Gastrocnemius medialis (tissue), 4 donors: ENCODE results near the gene RIPPLY2.

Source experiments
- POLR2A ChIP-seq, 2 donors: fragments of 450-650 bp; IDR thresholded peaks; one replicate each; pipeline ENCODE4 v1.6.1; 2017; ENCODE audit warnings: antibody characterized with exemption in 2 of 2, mild to moderate bottlenecking in 2 of 2, moderate library complexity in 2 of 2
- TF ChIP-seq, protein P1 (sequence below), 5 experiments: fragments of 450-650 bp in 3 of 5; fragments of 200-600 bp in 2 of 5; sonication (generic) in 2 of 5; IDR thresholded peaks in 4 of 5; conservative IDR thresholded peaks in 1 of 5; 1 replicate in 4 of 5; 2 replicates in 1 of 5; pipeline ENCODE4 v1.5.1; 2016 to 2019; ENCODE audit warnings: antibody characterized with exemption in 5 of 5, mild to moderate bottlenecking in 3 of 5, moderate library complexity in 3 of 5

- TF ChIP-seq, protein P1, sequence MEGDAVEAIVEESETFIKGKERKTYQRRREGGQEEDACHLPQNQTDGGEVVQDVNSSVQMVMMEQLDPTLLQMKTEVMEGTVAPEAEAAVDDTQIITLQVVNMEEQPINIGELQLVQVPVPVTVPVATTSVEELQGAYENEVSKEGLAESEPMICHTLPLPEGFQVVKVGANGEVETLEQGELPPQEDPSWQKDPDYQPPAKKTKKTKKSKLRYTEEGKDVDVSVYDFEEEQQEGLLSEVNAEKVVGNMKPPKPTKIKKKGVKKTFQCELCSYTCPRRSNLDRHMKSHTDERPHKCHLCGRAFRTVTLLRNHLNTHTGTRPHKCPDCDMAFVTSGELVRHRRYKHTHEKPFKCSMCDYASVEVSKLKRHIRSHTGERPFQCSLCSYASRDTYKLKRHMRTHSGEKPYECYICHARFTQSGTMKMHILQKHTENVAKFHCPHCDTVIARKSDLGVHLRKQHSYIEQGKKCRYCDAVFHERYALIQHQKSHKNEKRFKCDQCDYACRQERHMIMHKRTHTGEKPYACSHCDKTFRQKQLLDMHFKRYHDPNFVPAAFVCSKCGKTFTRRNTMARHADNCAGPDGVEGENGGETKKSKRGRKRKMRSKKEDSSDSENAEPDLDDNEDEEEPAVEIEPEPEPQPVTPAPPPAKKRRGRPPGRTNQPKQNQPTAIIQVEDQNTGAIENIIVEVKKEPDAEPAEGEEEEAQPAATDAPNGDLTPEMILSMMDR (IDR thresholded peaks at IDR 0.05 in 4 of 5, conservative IDR thresholded peaks at IDR 0.05 in 1 of 5): no peak
- TF ChIP-seq POLR2A (IDR thresholded peaks at IDR 0.05): no peak
Observed at GRCh38 chr6:83849610-83850009, 3.5 kb upstream of the RIPPLY2 start.
